GM21447 (cell line): ENCODE measurements around the gene SLC1A7.

Experiments used
- ATAC-seq: cut with Tn5 transposase; IDR thresholded peaks from one replicate; pipeline ENCODE4 v1.9.1; 2021; ENCODE audit not compliant: unreplicated experiment

Gene SLC1A7

DNA sequence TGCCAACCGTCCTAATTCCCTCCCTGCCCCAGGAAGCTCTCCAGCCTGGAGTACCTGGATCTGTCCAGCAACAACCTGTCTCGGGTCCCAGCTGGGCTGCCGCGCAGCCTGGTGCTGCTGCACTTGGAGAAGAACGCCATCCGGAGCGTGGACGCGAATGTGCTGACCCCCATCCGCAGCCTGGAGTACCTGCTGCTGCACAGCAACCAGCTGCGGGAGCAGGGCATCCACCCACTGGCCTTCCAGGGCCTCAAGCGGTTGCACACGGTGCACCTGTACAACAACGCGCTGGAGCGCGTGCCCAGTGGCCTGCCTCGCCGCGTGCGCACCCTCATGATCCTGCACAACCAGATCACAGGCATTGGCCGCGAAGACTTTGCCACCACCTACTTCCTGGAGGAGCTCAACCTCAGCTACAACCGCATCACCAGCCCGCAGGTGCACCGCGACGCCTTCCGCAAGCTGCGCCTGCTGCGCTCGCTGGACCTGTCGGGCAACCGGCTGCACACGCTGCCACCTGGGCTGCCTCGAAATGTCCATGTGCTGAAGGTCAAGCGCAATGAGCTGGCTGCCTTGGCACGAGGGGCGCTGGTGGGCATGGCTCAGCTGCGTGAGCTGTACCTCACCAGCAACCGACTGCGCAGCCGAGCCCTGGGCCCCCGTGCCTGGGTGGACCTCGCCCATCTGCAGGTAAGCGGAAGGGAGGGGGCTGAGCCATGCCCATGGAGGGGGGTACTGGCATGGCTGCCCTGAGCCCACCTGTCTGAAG is 63.9 kb downstream of the SLC1A7 start:
- ATAC-seq = no peak

DNA sequence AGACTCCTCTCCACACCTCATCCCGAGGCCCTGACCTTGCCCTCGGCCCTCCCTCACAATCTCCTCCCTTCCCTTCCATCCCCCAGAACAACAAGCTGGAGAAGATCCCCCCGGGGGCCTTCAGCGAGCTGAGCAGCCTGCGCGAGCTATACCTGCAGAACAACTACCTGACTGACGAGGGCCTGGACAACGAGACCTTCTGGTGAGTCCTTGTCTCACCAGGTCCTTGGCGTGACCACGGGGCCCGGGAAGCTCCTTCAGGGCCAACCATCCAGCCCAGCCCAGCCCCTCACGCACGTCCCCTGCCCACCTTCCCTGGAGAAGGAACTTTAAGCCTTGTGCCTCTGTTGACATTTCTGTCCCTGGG is 64.9 kb downstream of the SLC1A7 start:
- ATAC-seq = no peak

DNA sequence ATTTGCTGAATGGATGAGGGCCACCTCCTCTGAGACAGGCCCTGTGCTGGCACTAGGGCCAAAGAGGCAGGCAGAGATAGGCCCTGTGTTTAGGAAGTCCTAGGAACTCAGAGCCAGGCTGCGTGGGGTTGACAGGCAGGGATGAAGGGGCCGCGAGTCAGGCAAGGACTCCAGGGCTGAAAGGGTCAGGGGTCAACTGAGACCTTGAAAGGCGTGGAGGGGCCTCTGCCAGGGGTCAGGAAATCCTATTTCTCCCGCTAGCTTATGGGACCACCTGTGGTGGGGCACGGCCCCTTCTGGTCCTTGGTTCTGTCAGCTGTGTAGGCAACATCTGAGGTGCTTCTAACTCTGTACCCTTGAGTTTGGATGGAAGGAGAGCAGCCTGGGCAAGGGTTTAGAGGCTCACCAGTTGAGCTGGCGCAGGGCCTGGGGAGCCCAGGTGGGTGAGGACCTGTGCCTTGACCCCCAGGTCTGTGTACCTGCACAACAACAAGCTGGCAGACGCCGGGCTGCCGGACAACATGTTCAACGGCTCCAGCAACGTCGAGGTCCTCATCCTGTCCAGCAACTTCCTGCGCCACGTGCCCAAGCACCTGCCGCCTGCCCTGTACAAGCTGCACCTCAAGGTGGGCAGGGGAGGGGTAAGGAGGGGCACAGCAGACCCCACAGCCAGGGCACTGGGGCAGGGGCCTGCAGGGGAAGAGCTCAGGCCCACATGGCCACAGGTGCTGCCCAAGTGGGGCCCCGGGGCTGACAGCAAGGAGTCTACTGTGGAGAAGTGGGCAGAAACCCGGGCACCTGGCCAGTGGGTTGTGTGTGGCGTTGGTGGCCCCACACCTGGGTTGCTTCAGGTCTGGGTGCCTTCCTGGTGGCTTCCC is 65.5 kb downstream of the SLC1A7 start:
- no peak for ATAC-seq

DNA sequence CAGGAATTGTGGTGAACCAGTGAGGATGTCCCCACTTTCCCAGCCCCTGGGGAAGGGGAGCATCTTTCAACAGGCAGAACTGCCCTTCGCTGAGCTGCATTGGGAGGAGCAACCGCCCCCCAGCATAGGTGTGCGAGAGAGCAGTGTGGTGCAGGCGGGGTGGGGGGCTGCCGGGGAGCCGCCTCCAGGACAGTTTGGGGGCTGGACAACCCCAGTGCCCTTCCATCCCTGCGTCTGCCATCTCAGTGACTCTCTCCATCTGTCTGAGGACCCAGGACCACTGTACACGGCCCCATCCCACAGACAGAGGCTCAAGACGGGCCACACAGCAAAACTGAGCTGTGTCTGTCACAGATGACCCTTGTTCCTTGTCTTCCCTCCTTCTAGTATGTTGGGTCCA is 66.3 kb downstream of the SLC1A7 start:
- no peak for ATAC-seq

DNA sequence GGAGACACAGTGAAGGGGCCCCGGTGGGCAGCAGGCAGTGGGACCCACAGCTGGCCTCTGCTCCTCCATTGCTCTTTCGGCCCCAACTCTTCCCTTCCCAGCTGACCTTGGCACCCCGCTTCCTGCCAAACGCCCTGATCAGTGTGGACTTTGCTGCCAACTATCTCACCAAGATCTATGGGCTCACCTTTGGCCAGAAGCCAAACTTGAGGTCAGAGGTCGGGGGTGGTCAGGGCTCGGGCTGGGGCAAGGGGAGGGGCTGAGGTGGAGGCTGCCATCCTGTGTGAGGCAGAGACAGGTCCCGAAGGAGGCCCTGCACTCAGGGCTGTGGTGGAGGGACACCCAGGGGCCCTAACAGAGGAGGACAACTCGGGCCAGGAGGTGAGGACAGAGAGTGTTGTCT is 66.7 kb downstream of the SLC1A7 start:
- no peak for ATAC-seq

DNA sequence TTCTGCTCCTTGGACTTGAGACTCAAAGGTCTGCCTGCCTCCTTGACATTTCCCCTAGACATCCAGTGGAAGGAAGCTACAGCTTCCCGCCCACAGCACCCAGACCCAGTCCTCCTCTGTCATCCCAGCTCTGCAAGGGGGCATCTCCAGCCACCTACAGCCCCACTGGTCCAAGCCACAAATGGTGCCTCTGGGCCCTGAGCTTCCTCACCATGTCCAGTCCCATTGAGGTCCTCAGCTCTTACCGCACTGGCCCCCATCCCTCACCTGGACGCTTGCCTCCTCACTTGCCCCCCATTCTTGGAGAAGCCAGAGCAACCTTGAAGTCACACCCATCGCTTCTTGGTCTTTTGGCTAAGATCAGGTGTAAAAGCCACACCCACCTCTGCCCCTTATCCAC is 67.2 kb downstream of the SLC1A7 start:
- no peak for ATAC-seq

DNA sequence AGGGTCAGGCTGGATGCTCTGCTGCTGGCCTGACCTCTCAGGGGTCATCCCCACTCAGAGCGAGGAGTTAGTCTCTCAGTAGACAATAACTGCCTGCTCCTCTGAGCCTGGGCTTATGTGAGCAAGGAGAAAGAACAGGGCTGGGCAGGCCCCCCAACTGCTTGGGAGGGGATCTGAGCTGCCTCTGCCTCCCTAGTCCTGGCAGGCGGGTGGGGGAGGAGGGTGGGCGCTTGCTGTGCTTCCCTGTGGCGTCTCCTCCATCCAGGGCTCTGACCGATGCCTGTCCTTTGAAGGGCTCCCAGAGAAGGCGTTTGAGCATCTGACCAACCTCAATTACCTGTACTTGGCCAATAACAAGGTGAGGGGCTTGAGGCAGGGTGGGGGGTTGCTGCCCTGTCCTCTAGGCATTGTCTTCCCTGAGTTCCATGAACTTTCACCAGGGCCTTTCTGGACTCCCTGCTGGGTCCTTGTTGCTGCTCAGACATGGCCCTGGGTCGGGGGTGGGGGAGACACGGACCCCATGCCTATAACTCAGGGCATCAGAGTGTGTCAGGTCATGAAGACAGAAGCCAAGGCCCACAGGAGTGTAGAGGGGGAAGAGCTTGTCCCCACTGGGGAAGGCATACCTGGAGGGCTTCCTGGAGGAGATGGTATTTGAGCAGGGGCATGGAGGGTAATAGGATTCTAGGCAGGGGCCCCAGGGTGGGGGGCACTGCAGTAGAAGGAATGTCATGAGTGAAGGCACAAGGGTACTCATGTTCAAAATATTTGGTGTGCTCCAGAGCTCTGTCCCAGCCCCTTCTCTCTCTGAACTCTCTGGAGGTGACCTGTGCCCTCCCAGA is 67.9 kb downstream of the SLC1A7 start:
- no peak for ATAC-seq

DNA sequence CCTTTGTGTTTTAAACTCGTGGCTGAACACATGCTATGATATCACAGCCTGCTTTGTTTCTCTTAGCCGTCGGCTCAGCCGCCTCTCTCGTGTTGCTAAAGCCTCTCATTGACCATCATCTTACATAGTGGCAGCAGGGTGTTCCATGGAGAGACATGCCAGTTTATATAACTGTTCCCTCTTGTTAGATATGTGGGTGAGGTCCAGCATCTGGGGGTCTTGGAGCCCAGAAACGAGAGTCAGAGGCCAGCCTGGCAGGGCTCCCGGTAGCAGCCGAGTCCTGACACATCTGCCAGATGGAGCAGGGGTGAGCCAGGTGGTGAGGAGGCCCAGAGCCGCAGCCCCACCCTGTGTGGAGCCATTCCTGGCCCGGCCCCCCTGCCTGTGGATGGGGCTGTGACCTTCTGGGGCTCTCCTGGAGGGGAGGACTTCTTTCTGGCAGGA is 68.5 kb downstream of the SLC1A7 start:
- no peak for ATAC-seq

DNA sequence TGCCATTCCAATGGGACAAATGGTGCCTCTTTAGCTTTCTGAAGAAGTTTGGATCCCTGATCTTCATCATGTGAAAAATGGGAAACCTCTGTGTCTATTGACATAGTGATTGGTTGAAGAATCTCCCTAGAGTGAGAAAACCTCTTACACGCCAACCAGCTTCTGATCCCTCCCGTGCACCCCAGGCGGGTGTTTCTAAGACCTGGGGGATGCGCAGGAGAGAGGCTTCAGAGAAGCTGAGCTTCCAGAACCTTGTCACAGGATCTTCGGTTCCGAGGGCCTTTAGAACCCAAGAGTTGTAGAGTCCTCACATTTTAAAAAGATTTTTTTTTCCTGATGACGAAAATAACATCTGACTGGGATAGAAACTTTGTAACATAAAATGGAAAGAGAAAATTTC is 69.2 kb downstream of the SLC1A7 start:
- ATAC-seq = no peak

DNA sequence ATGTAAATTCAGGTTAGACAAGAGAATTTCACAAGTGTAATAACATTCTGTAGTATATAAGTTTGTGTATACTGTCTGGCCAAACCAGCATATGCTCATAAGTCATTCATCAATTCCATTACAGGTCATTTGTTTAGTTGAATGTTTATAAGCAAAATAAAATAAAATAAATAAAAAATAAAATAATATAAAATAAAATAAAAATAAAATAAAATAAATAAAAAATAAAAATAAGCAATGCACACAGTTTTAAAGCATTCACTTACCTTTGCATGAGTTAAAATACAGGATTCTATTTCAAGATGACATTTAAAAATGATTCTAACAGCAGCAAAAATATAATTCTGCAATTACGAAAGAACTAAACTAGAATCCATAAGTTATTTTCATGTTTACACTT is 70.5 kb downstream of the SLC1A7 start:
- ATAC-seq = no peak

DNA sequence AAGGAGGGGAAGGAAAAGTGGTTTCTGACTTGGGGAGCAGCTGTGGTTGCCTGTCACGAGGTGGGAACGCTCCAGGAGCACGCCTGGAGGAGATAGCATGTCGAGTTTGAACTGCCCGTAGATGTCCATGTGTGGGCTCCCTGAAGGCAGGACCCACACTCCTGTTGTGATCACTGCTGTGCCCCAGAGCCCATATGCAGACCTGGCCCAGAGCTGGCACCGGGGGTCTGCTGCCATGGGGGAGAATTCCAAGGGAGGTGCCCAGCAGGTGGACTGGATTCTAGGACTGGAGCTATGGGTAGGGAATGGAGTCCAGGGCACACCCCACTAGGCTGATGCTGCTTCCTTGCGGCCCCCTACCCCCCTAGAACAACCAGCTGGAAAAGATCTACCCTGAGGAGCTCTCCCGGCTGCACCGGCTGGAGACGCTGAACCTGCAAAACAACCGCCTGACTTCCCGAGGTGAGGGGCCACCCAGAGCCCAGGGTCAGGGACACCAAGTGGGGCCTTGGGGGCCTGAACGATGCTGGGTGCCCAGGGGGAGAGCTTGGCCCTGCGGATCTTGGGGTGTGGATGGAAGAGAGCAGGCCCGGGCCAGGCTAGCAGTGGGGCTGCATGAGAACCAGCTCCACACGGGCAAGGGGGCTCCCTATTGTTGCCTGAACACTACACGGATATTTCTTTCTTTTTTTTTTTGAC is 71.1 kb downstream of the SLC1A7 start:
- no peak for ATAC-seq

DNA sequence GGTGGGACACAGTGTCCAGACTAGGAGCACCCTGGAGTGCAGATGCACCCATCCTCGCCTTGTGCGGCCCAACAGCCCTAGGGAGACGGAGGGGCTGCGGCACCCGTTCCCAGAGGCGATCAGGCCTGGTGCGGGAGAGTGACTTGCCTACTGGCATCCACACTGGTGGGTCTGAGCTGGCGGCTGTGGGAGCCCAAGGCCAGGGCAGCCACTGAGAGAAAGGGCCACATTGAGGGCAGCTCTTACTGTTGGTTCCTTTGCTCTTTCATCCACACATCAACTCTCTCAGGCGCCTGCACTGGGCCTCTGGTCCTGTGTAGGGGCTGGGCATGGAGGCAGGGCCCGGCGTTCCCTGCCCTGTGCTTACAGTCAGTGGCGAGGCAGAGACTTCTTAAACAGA is 71.8 kb downstream of the SLC1A7 start:
- ATAC-seq = no peak

DNA sequence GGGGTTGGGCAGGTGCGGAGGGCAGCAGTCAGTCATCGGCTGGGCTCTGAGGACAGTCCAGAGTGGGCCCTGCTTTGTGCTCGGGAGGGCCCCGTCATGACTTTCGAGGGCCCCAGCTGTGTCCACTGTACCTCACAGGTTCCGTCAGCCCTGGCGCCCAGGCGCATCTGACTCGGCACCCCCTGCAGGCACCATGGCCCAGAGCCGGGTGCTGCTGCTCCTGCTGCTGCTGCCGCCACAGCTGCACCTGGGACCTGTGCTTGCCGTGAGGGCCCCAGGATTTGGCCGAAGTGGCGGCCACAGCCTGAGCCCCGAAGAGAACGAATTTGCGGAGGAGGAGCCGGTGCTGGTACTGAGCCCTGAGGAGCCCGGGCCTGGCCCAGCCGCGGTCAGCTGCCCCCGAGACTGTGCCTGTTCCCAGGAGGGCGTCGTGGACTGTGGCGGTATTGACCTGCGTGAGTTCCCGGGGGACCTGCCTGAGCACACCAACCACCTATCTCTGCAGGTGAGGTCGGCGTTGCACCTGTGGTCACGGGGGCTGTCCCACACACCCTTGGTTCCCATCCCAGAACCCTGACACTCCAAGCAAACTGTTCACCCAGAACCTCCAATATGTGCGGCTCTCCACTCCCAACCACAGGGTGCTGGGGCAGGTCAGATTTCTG is 72.6 kb downstream of the SLC1A7 start:
- ATAC-seq = no peak

DNA sequence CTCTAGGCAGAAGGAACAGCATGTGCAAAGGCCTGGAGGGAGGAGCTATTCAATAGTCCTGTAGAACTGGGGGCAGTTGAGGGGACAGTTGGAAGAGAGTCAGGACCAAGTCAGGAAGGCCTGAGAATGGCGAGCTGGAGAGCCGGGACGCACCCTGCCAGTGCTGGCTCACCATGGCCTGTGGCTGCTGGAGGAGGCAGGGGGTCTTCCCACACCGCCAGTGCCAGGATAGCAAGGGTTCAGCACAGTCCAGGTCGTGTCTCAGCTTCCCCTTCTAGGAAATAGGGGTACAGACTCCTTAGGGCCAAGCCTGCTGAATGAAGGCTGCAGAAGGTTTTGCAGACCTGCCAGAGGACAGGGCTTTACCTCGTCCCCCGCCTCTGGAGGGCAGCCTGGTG is 73.2 kb downstream of the SLC1A7 start:
- no peak for ATAC-seq

DNA sequence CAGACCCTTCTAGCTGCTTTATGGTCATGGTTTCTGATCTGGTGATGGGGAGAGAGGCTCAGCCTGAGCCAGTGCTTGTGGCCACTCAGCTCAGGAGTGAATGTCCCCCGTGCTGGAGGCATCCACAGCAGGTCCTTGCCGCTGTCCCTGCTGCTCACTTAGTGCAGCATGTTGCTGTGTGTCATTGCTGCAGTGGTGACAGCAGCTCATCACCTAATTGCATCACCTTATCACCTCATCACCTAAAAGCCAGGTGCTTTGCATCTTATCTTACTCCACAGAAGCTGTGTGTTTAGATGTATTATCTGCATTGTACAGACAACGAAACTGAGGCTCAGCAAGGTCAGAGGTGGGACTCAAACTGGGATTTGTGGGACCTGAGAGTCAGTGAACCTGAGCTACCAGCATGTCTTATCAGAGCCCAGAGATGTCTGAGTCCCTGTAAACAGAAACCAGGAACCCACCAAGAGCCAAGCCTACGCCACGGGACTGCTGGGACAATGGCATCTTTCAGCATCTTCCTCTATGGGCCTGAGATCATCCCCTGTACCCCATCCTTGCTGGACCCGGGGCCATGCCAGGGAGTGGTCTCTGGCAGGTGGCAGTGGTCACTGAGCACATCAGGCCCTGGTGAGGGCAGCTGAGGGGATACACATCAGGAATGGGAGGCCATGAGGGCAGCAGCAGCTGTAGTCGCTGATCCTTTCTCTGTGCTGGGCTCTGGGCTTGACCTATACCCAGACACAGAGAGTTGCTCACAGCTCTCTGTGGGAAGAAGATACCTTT is 73.9 kb downstream of the SLC1A7 start:
- no peak for ATAC-seq

DNA sequence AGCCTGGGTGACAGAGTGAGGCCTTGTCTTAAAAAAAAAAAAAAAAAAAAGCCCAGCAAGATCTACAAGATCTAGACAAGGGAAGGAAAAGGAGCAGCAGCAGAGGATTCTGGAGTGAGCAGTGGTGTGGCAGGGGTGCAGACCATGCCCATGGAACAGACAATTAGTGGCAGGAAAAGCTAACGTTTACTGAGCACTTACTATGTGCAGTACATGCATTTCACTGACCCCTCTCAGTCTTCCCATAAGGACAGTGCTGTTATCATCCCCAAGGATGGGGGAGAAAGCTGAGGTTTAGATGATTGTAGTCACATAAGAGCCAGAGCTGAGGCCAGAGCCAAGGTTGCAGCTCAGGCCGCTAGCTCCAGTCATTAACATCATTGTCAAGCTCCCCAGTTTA is 74.6 kb downstream of the SLC1A7 start:
- ATAC-seq = no peak

DNA sequence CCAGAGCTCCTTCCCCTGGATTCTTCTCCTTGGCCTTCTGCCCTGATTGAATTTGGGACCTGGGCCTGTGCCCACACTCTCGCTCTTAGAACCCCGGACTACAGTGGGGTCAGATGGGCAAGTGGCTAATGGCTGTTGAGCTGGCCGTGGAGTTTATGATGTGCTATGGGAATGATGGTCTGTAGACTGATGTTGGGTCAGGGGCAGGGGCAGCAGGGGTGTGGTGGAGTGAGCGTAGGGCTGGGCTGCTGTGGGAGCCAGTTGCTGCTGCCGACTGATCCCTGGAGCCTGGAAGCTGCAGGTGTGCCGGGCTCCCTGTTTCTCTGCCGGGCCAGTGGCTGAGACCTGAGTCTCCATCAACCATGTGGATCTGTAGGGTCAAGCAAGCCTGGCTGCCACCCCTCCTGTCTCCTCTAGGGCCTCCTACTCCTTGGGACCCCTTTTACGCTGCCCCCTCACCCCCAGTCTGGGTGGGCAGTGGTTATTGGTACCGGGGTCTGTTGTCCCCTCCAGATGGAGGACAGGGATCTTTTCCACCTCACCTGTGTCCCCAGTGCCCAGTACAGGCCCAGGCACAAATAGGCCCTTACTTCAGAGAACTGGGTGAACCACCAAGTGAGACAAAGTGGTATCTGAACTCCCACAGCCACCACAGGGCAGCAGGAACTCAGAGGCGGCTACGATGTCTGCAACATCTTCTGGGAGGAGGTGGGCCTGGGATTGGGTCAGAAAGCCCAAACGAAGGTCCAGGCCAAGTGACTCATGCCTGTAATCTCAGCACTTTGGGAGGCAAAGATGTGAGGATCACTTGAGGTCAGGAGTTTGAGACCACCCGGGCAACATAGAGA is 75.3 kb downstream of the SLC1A7 start:
- ATAC-seq = no peak

DNA sequence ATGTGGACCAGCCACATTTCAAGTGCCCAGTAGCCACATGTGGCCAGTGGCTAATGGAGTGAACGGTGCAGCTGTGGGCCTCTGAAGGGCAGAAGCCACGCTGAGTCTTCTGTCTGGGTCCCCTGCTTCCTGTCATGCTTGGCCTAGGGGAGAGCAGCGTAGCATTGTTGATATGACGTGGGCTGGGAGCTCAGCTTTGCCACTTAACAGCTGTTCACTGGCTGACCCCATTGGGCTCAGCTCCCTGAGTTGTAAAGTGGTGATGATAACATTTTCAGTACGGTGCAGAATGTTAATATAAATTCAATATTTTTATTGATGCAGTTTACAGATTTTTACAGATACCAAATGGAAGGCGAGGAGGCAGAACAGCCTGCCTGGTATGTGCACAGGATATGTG is 76.0 kb downstream of the SLC1A7 start:
- no peak for ATAC-seq

DNA sequence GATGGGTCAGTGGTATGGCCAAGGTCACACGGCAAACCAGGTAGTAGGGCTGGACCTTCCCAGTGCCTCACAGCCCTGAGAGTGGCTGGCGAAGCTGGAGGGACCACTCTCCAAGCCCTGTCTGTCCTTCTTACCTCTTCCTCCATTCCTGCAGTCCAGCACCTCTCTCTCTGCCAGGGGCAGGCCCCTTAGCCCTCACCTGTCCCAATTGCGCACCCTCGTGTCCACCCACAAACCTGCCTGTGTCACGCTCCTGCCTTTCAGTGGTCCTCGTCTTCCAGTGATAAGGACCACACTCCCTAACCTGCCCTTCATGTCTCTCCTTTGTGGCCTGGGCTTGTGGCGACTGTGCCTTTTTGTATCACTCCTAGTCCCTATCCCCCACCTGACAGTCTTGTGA is 77.0 kb downstream of the SLC1A7 start:
- ATAC-seq = no peak
